GM23338 (cell line): Measurements from ENCODE around the gene CAMTA1. TPM values are rescaled to one million over a fixed set of nuclear protein-coding genes. Genes with fewer than 3 reads are reported as not detected.

Experiments
- ATAC-seq: fragments of 200-7000 bp; cut with Tn5 transposase; 3 replicates; pipeline ENCODE4 v1.9.1; 2020
- DNase-seq: peaks from one replicate; pipeline ENCODE4 v3.0.0-alpha.2; 2015; ENCODE audit warnings: low spot score
- H2AFZ ChIP-seq: fragments of 200-600 bp; sonication (generic); 2 replicates; pipeline ENCODE4 v1.8.0; 2016; ENCODE audit warnings: antibody characterized with exemption, mild to moderate bottlenecking, moderate library complexity
- H3F3A ChIP-seq: fragments of 200-600 bp; sonication (generic); replicated peaks from 2 replicates; pipeline ENCODE4 v1.8.0; 2017; ENCODE audit warnings: antibody characterized with exemption, mixed run types, low read depth
- H3K27ac ChIP-seq: fragments of 200-600 bp; sonication (generic); 2 replicates; pipeline ENCODE4 v1.6.1; 2016; ENCODE audit warnings: low read depth
- H3K27me3 ChIP-seq: fragments of 200-600 bp; sonication (generic); 2 replicates; pipeline ENCODE4 v1.8.0; 2016; ENCODE audit warnings: mild to moderate bottlenecking, mixed run types, moderate library complexity; ENCODE audit not compliant: insufficient read depth
- H3K36me3 ChIP-seq: fragments of 200-600 bp; sonication (generic); 2 replicates; pipeline ENCODE4 v1.8.0; 2016; ENCODE audit warnings: mild to moderate bottlenecking; ENCODE audit not compliant: insufficient read depth
- H3K4me1 ChIP-seq: fragments of 200-600 bp; sonication (generic); 2 replicates; pipeline ENCODE4 v1.8.0; 2016; ENCODE audit warnings: mild to moderate bottlenecking, moderate library complexity; ENCODE audit not compliant: insufficient read depth
- H3K4me2 ChIP-seq: fragments of 200-600 bp; sonication (generic); 2 replicates; pipeline ENCODE4 v1.7.1; 2017; ENCODE audit warnings: mixed run types
- H3K4me3 ChIP-seq: fragments of 200-600 bp; sonication (generic); 2 replicates; pipeline ENCODE4 v1.6.1; 2016; ENCODE audit warnings: mixed run types
- H3K79me2 ChIP-seq: fragments of 200-600 bp; sonication (generic); replicated peaks from 2 replicates; pipeline ENCODE4 v1.8.0; 2017; ENCODE audit warnings: mild to moderate bottlenecking; ENCODE audit not compliant: insufficient read depth
- H3K9me2 ChIP-seq: fragments of 200-600 bp; sonication (generic); 2 replicates; pipeline ENCODE4 v1.8.0; 2017; ENCODE audit not compliant: insufficient read depth
- H4K20me1 ChIP-seq: fragments of 200-600 bp; sonication (generic); replicated peaks from 2 replicates; pipeline ENCODE4 v1.8.0; 2017; ENCODE audit warnings: mild to moderate bottlenecking; ENCODE audit not compliant: insufficient read depth
- H3K27ac Mint-ChIP-seq: 2 replicates; pipeline ENCODE4 v1.8.0; 2020; ENCODE audit warnings: inconsistent platforms, mild to moderate bottlenecking, moderate library complexity, mixed read lengths
- H3K27me3 Mint-ChIP-seq: 3 replicates; pipeline ENCODE4 v1.8.0; 2022; ENCODE audit warnings: low read depth, mild to moderate bottlenecking, moderate library complexity, mixed read lengths, inconsistent platforms; ENCODE audit not compliant: insufficient read depth, poor library complexity
- H3K36me3 Mint-ChIP-seq: 3 replicates; pipeline ENCODE4 v1.8.0; 2021; ENCODE audit warnings: low read depth, mild to moderate bottlenecking, inconsistent platforms, moderate library complexity, mixed read lengths
- H3K4me1 Mint-ChIP-seq: 3 replicates; pipeline ENCODE4 v1.8.0; 2020; ENCODE audit warnings: mild to moderate bottlenecking, inconsistent platforms, mixed read lengths
- H3K4me3 Mint-ChIP-seq: 3 replicates; pipeline ENCODE4 v1.8.0; 2021; ENCODE audit warnings: moderate library complexity, mild to moderate bottlenecking, inconsistent platforms, mixed read lengths
- H3K9me3 Mint-ChIP-seq: 3 replicates; pipeline ENCODE4 v1.8.0; 2020; ENCODE audit warnings: moderate library complexity, mild to moderate bottlenecking, inconsistent platforms, mixed read lengths
- CREB1 ChIP-seq: fragments of 250-450 bp; sonication (Bioruptor Pico); IDR thresholded peaks from 2 replicates; pipeline ENCODE4 v1.5.0; 2020; ENCODE audit warnings: low read depth, mild to moderate bottlenecking, moderate library complexity
- CTCF ChIP-seq, 2 experiments: fragments of 200-600 bp in 1 of 2; sonication (generic) in 1 of 2; conservative IDR thresholded peaks; 2 replicates each; pipeline versions ENCODE4 v1.5.1 to v1.6.1; 2016 to 2017; ENCODE audit warnings: antibody characterized with exemption in 2 of 2, low read depth in 2 of 2, mild to moderate bottlenecking in 2 of 2, moderate library complexity in 1 of 2
- EZH2 ChIP-seq: fragments of 200-600 bp; sonication (generic); IDR thresholded peaks from one replicate; pipeline ENCODE4 v1.8.0; 2017; ENCODE audit warnings: antibody characterized with exemption, mild to moderate bottlenecking, low read depth; ENCODE audit not compliant: unreplicated experiment
- EZH2phosphoT487 ChIP-seq: fragments of 200-600 bp; sonication (generic); IDR thresholded peaks from one replicate; pipeline ENCODE4 v1.8.1; 2018; ENCODE audit warnings: antibody characterized with exemption; ENCODE audit not compliant: unreplicated experiment
- JUNB ChIP-seq: IDR thresholded peaks from one replicate; pipeline ENCODE4 v1.6.1; 2016; ENCODE audit warnings: antibody characterized with exemption; ENCODE audit not compliant: unreplicated experiment
- POLR2AphosphoS5 ChIP-seq: IDR thresholded peaks from 2 replicates; pipeline ENCODE4 v1.6.1; 2016; ENCODE audit warnings: antibody characterized with exemption, low read depth
- STAT1 ChIP-seq: IDR thresholded peaks from one replicate; pipeline ENCODE4 v1.6.1; 2016; ENCODE audit warnings: antibody characterized with exemption; ENCODE audit not compliant: unreplicated experiment
- ZNF114 ChIP-seq: fragments of 250-450 bp; sonication (Bioruptor Pico); IDR thresholded peaks from 2 replicates; pipeline ENCODE4 v1.5.0; 2020; ENCODE audit warnings: mild to moderate bottlenecking, moderate library complexity
- ZNF462 ChIP-seq: fragments of 250-450 bp; sonication (Bioruptor Pico); IDR thresholded peaks from 2 replicates; pipeline ENCODE4 v1.5.0; 2020; ENCODE audit warnings: mild to moderate bottlenecking, moderate library complexity
- polyA plus RNA-seq: library from polyadenylated mRNA; unstranded; fragments of >200 nt; fragmentation: Nextera tagmentation; extraction: Ambion mirVana; gene quantifications from 2 replicates; pipeline ENCODE4 v1.2.1, GENCODE V29; 2016
- total RNA-seq: library from RNA; depleted of rRNA; stranded (reverse); fragments of >200 nt; shearing (Covaris generic); gene quantifications from 2 replicates; pipeline ENCODE4 v1.2.3, GENCODE V29; 2014
- TF ChIP-seq, protein P1 (sequence below): IDR thresholded peaks from 2 replicates; pipeline ENCODE4 v1.6.1; 2016; ENCODE audit warnings: antibody characterized with exemption
- TF ChIP-seq, protein P2 (sequence below): IDR thresholded peaks from one replicate; pipeline ENCODE4 v1.6.1; 2018; ENCODE audit warnings: antibody characterized with exemption; ENCODE audit not compliant: unreplicated experiment

The CAMTA1 gene
- total and polyA plus RNA-seq, 2 experiments from 2014 or later = 115 to 519 TPM

GRCh38 chr1:7686301-7686850 is 901.1 kb downstream of the CAMTA1 start (continued):
- TF ChIP-seq EZH2phosphoT487 = no peak
- TF ChIP-seq, protein P1, sequence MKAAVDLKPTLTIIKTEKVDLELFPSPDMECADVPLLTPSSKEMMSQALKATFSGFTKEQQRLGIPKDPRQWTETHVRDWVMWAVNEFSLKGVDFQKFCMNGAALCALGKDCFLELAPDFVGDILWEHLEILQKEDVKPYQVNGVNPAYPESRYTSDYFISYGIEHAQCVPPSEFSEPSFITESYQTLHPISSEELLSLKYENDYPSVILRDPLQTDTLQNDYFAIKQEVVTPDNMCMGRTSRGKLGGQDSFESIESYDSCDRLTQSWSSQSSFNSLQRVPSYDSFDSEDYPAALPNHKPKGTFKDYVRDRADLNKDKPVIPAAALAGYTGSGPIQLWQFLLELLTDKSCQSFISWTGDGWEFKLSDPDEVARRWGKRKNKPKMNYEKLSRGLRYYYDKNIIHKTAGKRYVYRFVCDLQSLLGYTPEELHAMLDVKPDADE = no peak

DNA sequence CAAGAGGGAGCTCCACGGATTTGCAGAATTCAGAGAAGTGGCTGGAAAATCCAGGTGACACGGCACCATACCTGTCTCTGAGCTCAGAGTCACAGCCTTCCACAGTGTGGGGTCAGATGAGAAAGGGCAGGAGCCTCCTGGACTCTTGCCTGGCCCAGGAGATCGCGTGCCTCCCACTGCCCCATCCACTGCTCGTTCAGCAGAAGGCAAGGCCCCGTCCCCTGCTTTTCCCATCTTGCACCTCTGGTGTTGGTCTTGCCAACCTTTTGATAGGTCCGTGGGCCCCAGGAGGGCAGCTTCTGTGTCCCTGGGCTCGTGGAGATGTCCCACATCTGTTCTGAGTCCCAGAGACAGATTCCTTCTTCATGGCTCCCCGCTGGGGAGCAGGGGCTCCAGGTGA is 902.2 kb downstream of the CAMTA1 start:
- Mint-ChIP-seq H3K4me1 (peaks cover 12% of the 10 kb centered on the region), H3K27ac (no peak overlapping the region), H3K27me3 (peaks cover 2% of the 10 kb centered on the region), H3K9me3 (peaks cover 13% of the 10 kb centered on the region), H3K4me3 (no peak overlapping the region), H3K36me3 (peaks cover 10% of the 10 kb centered on the region; the same call in 2 of the 3 replicates)
- no peaks in the 10 kb centered on the region for H3K4me1 ChIP-seq
- no peaks in the 10 kb centered on the region for H3F3A ChIP-seq
- DNase-seq (no peak), ATAC-seq (no peak)
- H3K4me2 ChIP-seq = no peak overlapping the region
- H3K27me3 ChIP-seq = no peaks in the 10 kb centered on the region
- H3K27ac ChIP-seq = no peak overlapping the region
- no peaks in the 10 kb centered on the region for H4K20me1 ChIP-seq
- H3K36me3 ChIP-seq = no peaks in the 10 kb centered on the region
- no peaks in the 10 kb centered on the region for H3K79me2 ChIP-seq
- no peak overlapping the region for H2AFZ ChIP-seq
- no peak overlapping the region for H3K4me3 ChIP-seq
- H3K9me2 ChIP-seq = no peaks in the 10 kb centered on the region
- no peak for TF ChIP-seq ZNF462 (CRISPR knock-in tag)
- TF ChIP-seq CTCF (conservative IDR thresholded peaks at IDR 0.05; ENCODE audit: low read depth in 2 of 2) = no peak
- TF ChIP-seq EZH2 = no peak
- no peak for TF ChIP-seq EZH2phosphoT487
- no peak for TF ChIP-seq STAT1
- TF ChIP-seq, protein P2, sequence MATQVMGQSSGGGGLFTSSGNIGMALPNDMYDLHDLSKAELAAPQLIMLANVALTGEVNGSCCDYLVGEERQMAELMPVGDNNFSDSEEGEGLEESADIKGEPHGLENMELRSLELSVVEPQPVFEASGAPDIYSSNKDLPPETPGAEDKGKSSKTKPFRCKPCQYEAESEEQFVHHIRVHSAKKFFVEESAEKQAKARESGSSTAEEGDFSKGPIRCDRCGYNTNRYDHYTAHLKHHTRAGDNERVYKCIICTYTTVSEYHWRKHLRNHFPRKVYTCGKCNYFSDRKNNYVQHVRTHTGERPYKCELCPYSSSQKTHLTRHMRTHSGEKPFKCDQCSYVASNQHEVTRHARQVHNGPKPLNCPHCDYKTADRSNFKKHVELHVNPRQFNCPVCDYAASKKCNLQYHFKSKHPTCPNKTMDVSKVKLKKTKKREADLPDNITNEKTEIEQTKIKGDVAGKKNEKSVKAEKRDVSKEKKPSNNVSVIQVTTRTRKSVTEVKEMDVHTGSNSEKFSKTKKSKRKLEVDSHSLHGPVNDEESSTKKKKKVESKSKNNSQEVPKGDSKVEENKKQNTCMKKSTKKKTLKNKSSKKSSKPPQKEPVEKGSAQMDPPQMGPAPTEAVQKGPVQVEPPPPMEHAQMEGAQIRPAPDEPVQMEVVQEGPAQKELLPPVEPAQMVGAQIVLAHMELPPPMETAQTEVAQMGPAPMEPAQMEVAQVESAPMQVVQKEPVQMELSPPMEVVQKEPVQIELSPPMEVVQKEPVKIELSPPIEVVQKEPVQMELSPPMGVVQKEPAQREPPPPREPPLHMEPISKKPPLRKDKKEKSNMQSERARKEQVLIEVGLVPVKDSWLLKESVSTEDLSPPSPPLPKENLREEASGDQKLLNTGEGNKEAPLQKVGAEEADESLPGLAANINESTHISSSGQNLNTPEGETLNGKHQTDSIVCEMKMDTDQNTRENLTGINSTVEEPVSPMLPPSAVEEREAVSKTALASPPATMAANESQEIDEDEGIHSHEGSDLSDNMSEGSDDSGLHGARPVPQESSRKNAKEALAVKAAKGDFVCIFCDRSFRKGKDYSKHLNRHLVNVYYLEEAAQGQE = no peak
- no peak for TF ChIP-seq POLR2AphosphoS5
- TF ChIP-seq, protein P1 = no peak
- no peak for TF ChIP-seq CREB1 (CRISPR knock-in tag)
- no peak for TF ChIP-seq ZNF114
- no peak for TF ChIP-seq JUNB
